HUES6 (cell line): ENCODE measurements around the gene COL23A1.

ENCODE experiments used
- H3K27ac ChIP-seq: 2 replicates; pipeline ENCODE4 v1.7.0; 2013; ENCODE audit warnings: low read depth, mild to moderate bottlenecking, low read length, inconsistent platforms
- H3K27me3 ChIP-seq: 2 replicates; pipeline ENCODE4 v1.6.1; 2013; ENCODE audit warnings: low read length; ENCODE audit not compliant: control insufficient read depth, insufficient read depth
- H3K36me3 ChIP-seq: 2 replicates; pipeline ENCODE4 v1.6.1; 2013; ENCODE audit warnings: low read length; ENCODE audit not compliant: control insufficient read depth, insufficient read depth
- H3K4me1 ChIP-seq: 2 replicates; pipeline ENCODE4 v1.6.1; 2013; ENCODE audit warnings: low read length; ENCODE audit not compliant: control insufficient read depth, insufficient read depth
- H3K4me3 ChIP-seq: 2 replicates; pipeline ENCODE4 v1.5.1; 2013; ENCODE audit warnings: low read depth, low read length
- H3K9ac ChIP-seq: one replicate; pipeline ENCODE4 v1.6.1; 2013; ENCODE audit warnings: mild to moderate bottlenecking, low read length
- H3K9me3 ChIP-seq: 2 replicates; pipeline ENCODE4 v1.6.1; 2013; ENCODE audit warnings: low read depth, low read length; ENCODE audit not compliant: control insufficient read depth, insufficient read depth

The COL23A1 gene

GRCh38 chr5:178360222-178360925, 229.8 kb downstream of the COL23A1 start:
- H3K9me3 ChIP-seq, result no peaks in the 10 kb centered on the region
- no peak overlapping the region for H3K9ac ChIP-seq
- no peaks in the 10 kb centered on the region for H3K36me3 ChIP-seq
- peaks cover 38% of the 10 kb centered on the region for H3K4me1 ChIP-seq
- no peak overlapping the region for H3K27ac ChIP-seq
- H3K27me3 ChIP-seq, result no peaks in the 10 kb centered on the region
- H3K4me3 ChIP-seq, result no peak overlapping the region

GRCh38 chr5:178359738-178360137, 230.5 kb downstream of the COL23A1 start:
- no peaks in the 10 kb centered on the region for H3K9me3 ChIP-seq

GRCh38 chr5:178357678-178358077, 232.5 kb downstream of the COL23A1 start:
- no peaks in the 10 kb centered on the region for H3K36me3 ChIP-seq
- H3K4me3 ChIP-seq, result no peak overlapping the region
- no peak overlapping the region for H3K27ac ChIP-seq
- H3K9ac ChIP-seq, result no peak overlapping the region
- H3K9me3 ChIP-seq, result no peaks in the 10 kb centered on the region
- H3K4me1 ChIP-seq, result peaks cover 35% of the 10 kb centered on the region
- H3K27me3 ChIP-seq, result no peaks in the 10 kb centered on the region

More at GRCh38 chr5:178359738-178360137, 230.5 kb downstream of the COL23A1 start:
- Histone ChIP-seq H3K4me1 (peaks cover 33% of the 10 kb centered on the region), H3K27me3 (no peaks in the 10 kb centered on the region), H3K27ac (no peak overlapping the region), H3K36me3 (no peaks in the 10 kb centered on the region), H3K9ac (no peak overlapping the region), H3K4me3 (no peak overlapping the region)

- Histone ChIP-seq H3K36me3 (no peaks in the 10 kb centered on the region), H3K27me3 (no peaks in the 10 kb centered on the region), H3K4me1 (peaks cover 35% of the 10 kb centered on the region), H3K9ac (peak overlapping the region; percentile 31), H3K4me3 (peak overlapping the region; percentile 46), H3K9me3 (no peaks in the 10 kb centered on the region), H3K27ac (no peak overlapping the region; the same call in 1 of the 2 replicates)
These were observed 233.1 kb downstream of the COL23A1 start for GRCh38 chr5:178357121-178357521.

GRCh38 chr5:178356431-178356872, 233.7 kb downstream of the COL23A1 start:
- no peaks in the 10 kb centered on the region for H3K27me3 ChIP-seq
- H3K4me1 ChIP-seq, result peaks cover 36% of the 10 kb centered on the region
- H3K9me3 ChIP-seq, result no peaks in the 10 kb centered on the region
- peak overlapping the region; percentile 31 for H3K9ac ChIP-seq
- peak overlapping the region; percentile 2; the same call in 1 of the 2 replicates for H3K27ac ChIP-seq
- H3K4me3 ChIP-seq, result peak overlapping the region; percentile 46
- H3K36me3 ChIP-seq, result no peaks in the 10 kb centered on the region

GRCh38 chr5:178355671-178356070, 234.5 kb downstream of the COL23A1 start:
- H3K27me3 ChIP-seq, result no peaks in the 10 kb centered on the region
- no peak overlapping the region for H3K9ac ChIP-seq

GRCh38 chr5:178353461-178353860, 236.7 kb downstream of the COL23A1 start:
- Histone ChIP-seq H3K27me3 (no peaks in the 10 kb centered on the region), H3K36me3 (no peaks in the 10 kb centered on the region), H3K4me1 (peaks cover 46% of the 10 kb centered on the region), H3K4me3 (no peak overlapping the region), H3K27ac (no peak overlapping the region), H3K9ac (no peak overlapping the region), H3K9me3 (no peaks in the 10 kb centered on the region)

More at GRCh38 chr5:178355671-178356070, 234.5 kb downstream of the COL23A1 start:
- Histone ChIP-seq H3K9me3 (no peaks in the 10 kb centered on the region), H3K4me1 (peaks cover 42% of the 10 kb centered on the region), H3K27ac (no peak overlapping the region), H3K36me3 (no peaks in the 10 kb centered on the region), H3K4me3 (no peak overlapping the region)

- no peaks in the 10 kb centered on the region for H3K27me3 ChIP-seq
- H3K4me1 ChIP-seq, result peaks cover 41% of the 10 kb centered on the region
- H3K9ac ChIP-seq, result no peak overlapping the region
- H3K4me3 ChIP-seq, result no peak overlapping the region
- no peak overlapping the region for H3K27ac ChIP-seq
- H3K9me3 ChIP-seq, result no peaks in the 10 kb centered on the region
- no peaks in the 10 kb centered on the region for H3K36me3 ChIP-seq
These were observed 238.2 kb downstream of the COL23A1 start for GRCh38 chr5:178352035-178352349.

- H3K9ac ChIP-seq, result no peak overlapping the region
- no peaks in the 10 kb centered on the region for H3K27me3 ChIP-seq
- H3K4me1 ChIP-seq, result peaks cover 35% of the 10 kb centered on the region
- H3K4me3 ChIP-seq, result no peak overlapping the region
- H3K36me3 ChIP-seq, result no peaks in the 10 kb centered on the region
- no peak overlapping the region for H3K27ac ChIP-seq
- H3K9me3 ChIP-seq, result no peaks in the 10 kb centered on the region
These were observed 238.8 kb downstream of the COL23A1 start for GRCh38 chr5:178351221-178352034.

GRCh38 chr5:178350361-178351220, 239.6 kb downstream of the COL23A1 start:
- no peaks in the 10 kb centered on the region for H3K27me3 ChIP-seq

More at GRCh38 chr5:178350361-178351220, 239.6 kb downstream of the COL23A1 start:
- H3K4me3 ChIP-seq, result no peak overlapping the region
- peaks cover 27% of the 10 kb centered on the region for H3K4me1 ChIP-seq
- H3K27ac ChIP-seq, result no peak overlapping the region
- H3K9me3 ChIP-seq, result no peaks in the 10 kb centered on the region
- no peak overlapping the region for H3K9ac ChIP-seq
- H3K36me3 ChIP-seq, result no peaks in the 10 kb centered on the region
